AG20443 (cell line): ENCODE results near the gene AGRP.

Experiments used
- DNase-seq: peaks from one replicate; pipeline ENCODE4 v3.0.0; 2012; ENCODE audit warnings: low spot score, mixed read lengths

Gene AGRP

DNA sequence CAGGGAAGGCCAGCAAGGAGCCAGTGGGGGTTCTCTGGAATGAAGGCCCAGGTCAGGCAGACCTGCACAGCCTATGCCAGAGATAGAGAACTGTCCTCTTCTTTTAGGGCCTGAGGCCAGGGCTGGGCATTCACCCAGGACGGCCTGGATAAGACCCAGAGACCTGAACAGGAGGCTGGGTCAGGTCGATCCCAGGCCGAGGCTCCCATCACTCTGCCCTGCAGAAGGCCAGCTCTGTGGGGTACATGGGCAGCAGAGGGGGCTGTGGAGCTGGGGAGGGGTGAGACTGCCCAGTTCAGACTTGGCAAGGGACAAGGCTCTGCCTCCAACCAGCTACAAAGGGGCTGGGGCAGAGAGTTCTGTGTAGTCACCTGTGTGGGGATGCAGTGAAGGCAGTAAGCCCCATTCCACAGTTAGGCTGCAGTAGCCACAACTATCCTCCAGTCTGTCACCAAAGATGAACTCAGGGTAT is 37.9 kb downstream of the AGRP start:
- no peak for DNase-seq

DNA sequence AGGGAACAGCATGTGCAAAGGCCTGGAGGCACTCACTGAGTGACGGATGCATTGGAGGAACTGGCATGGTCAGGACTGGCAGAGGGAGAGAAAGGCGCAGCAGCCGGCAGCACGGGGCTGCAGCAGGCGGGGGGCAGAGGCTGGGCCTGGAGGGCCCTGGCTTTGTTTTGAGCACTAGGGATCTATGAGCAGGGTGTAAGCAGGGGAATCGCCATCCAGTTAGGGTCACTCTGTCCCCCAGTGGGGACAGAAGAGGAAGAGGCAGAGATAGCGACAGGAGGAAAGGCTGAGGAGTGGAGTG is 38.3 kb downstream of the AGRP start:
- no peak for DNase-seq

DNA sequence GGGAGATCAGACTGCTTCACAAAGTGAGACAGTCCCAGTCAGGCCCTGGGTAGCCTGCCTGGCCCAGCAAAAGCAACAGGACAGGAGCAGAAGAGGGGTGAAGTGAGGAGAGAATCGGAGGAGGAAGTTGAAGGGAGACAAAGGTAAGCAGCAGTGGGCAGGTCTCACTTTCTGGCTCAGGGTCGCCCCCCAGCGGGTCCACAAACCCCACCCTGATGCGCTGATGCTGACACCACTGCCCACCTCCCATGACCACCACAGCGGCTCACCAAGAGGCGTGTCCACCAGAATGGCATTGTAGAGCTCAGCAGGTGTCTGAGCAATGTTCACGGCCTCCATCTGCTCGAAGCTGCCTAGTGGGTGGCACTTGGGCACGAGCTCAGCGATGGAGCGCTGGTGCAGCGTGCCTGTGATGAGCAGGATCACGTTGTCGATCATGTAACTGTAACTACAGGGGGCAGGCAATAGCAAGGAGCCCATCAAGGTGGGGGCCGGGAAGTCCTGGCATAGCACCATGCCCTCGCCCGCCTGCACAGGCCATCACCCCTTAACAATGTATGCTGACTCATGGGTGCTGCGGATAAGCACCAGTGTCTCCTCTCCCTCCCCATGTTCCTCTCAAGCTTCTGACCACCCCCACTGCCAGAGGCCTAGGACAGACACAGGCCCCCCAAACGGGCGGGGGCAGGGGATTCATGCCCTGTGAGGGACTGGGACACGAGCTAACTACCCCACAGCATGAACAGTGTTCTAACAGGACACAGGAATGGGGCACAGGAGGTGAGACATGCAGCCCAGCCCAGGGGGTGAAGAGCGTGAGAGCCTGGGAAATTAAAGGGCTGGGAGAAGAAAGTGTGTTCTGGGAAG is 38.9 kb downstream of the AGRP start:
- no peak for DNase-seq

DNA sequence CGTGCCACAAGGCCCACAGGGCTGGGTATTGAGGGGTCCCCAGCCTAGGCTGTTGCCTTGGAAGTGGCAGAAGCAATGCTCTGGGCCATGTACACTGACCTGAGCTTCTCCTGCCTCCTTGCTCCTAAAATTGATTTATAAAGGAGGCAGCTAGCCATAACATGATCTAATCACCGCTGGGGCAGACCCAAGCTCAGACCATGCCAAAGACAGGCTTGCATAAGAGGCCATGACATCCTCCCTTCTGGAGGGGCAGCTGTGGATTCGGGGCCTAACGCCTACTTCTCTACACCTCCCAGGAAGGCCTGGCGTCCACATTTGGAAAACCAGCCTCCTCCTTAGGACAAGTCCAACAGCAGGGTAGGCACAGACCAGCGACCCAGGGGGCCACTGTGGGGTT is 40.1 kb downstream of the AGRP start:
- peak; percentile 86 for DNase-seq

DNA sequence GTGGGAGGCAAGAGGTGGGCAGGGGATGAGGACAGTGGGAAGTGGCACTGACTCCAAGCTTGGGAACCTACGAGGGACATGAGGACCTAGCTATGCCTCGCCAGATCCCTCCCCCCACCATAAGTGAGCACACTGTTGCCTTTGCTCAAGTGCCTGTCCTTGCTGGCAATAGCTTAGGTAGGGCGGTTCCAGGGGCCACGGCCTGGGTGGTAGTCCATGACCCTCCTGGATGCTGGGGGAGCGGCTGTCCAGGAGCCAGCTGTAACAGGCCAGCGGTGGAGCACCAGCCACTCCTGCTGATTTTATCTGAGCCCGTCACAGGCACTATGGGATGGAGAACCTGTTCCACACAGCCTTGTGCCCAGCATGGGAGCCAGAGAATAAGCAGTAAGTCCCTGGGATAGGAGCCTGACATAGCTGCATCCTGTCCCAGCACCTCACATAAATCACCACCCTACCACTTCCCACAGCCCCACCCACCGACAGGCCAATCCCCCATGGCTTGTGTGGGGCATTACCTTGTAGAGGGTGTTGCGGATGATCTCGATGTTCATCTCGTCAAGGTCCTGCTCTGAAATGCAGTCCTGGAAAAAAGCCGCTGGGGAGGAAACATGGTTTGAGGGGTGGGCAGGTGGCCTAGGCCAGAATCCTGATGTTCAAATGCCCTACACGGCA is 40.6 kb downstream of the AGRP start:
- no peak for DNase-seq

DNA sequence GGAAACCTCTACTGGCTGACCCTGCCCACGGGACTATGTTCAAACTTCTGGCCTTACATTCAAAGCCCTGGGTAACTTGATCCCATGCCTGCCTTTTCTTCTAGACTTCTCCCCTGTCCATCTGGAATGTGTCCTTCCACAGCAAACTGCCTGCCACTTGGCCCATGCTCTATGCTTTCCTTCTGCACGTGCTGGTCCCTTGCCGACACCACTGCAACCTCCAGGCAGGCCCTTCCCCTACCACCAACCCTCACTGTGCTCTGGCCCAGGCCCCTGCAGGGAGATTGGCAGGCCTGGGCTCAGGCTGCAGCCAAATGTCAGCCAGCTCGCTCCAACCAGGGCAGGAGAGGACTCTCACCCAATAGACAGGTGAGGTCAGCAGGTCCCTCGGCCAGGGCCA is 41.4 kb downstream of the AGRP start:
- DNase-seq, result no peak

DNA sequence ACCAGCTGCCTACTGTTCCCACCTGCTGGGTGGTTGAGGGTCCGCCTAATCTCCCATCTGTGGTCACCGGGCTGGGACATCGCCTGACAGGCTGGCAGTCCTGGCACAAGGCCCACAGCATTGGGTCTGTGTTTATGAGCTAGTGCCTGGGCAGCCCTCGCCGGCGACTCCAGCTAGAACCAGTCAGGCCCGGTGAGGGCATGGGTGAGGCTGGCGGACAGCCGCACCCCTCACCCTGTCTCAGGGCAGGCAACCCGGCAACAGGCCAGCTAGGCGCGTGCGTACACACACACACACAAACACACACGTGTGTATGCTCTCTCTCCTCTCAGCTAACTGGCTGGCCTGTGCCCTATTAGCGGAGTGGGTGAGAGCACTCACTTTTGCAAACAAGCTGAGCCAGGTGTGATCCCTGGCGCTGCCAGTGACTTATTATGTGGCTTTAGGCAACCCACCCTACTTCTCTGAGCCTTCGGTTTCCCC is 42.0 kb downstream of the AGRP start:
- no peak for DNase-seq

DNA sequence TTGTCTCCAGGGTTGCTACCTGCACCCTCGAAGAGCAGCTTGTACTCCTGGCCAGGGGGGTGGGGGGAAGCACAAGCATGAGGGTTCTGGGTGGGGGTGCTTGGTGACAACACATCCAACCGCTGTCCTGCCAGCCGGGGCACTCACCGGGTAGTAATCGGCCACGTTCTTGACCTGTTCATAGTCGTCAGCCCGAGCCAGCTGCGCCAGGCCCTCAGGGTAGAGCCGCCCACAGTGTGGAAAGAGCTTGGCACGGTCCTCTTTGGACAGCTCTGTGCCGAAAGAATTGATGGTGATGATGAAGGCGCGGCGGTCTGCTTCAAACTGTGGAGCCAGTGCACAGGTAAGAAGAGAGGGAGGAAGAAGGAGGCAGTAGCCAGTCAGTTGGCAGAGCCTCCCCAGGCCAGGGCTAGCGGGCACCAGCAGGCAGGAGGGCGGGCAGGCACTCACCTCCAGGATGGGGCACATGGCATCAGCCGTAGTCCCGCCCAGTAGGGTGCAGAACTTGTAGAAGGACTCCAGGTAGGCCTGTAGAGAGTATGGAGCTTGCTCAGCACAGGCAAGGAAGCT is 44.4 kb downstream of the AGRP start:
- no peak for DNase-seq

DNA sequence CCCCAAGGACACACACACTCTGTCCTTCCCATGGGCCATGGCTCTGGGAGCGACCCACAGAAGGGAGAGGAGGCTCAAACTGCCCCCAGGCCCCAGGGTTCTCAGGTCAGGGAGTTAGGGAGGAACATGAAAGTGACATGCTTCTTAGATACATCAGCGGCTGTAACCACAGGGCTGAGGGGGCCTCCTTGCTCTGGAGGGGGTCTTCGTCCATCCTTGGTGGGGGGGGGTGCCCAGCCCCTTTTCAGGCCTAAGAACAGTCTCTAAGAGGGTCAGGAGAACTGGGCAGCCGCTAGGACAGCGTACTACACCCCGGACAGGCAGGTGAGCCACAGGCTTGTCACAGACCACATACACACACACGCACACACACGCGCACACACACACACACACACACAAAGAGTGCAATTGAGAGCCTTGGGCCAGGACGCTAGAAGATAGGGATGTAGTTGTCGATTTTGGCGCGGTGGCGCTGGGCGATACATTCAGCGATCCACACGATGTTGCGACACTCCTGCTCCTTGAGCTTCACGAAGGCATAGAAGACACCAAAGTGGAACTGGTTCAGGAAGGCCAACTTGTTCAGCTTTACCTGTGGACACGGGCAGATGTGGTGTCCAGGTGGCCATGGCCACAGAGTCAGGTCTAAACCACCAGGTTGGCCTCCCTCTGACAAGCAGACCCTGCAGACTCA is 45.1 kb downstream of the AGRP start:
- DNase-seq, result no peak

DNA sequence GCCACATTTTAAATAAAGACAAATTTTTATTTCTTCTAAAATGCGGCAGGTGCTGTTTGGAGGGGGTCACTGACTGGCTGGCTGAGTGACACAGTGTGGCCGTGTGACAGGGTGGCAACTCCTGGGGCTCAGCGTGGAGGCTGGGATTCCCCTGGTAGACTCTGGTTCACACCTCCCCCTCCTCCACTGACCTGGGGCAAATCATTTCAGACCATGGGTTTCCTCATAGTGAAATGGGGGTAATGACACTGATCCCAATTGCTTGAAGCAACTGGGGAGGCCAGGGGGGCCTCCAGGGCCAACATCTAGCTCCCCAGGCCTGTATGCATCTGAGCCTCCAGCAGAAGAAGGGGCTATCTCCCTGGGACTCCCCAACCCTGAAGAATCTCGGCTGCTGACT is 45.8 kb downstream of the AGRP start:
- no peak for DNase-seq

DNA sequence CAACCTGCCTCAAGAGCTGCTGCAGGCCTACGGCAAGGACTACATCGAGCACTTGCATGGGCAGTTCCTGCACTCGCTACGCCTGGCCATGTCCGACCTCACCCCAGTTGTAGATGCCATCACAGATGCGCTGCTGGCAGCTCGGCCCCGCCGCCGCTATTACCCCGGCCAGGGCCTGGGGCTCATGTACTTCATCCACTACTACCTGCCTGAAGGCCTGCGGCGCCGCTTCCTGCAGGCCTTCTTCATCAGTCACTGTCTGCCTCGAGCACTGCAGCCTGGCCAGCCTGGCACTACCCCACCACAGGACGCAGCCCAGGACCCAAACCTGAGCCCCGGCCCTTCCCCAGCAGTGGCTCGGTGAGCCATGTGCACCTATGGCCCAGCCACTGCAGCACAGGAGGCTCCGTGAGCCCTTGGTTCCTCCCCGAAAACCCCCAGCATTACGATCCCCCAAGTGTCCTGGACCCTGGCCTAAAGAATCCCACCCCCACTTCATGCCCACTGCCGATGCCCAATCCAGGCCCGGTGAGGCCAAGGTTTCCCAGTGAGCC is 46.6 kb downstream of the AGRP start:
- no peak for DNase-seq

DNA sequence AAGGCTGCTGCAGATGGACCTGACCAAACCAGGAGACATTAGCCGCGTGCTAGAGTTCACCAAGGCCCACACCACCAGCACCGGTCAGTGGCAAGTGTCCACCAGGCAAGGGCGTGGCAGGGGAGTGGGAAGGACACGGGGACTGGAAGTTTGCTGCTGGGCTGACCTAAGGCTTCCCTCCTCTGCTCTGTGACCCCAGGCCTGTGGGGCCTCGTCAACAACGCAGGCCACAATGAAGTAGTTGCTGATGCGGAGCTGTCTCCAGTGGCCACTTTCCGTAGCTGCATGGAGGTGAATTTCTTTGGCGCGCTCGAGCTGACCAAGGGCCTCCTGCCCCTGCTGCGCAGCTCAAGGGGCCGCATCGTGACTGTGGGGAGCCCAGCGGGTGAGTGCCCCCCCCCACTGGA is 47.6 kb downstream of the AGRP start:
- DNase-seq, result no peak

DNA sequence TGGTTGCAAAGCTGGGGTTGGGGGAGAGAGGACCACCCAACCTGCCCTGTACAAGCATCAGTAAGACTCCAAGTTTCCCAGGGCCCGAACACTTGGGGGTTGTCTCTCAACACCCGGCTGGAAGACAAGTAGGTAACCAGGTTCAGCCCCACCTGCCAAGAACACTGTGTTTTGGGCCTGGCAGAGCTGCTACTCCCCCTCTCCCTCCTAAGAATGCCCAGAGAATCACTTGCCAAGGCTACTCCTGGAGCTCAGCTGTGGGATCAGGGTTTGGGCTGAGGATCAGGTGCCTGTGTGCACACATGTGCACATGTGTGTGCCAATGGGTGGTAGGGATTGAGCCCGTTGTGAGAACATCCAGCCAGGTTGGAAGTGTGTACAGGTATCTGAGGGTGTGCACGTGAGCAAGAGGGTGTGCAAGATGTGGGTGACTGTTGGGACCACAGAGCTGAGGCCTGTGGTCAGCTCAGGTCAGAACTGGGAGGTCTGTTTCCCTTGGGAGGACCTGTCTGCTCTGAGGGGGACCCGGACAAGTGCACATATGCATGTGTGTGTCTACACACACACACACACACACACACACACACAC is 50.1 kb downstream of the AGRP start:
- no peak for DNase-seq
